ENCODE measurements around the gene GNPTG. TPM values are rescaled to one million over a fixed set of nuclear protein-coding genes. Genes with fewer than 3 reads are reported as not detected.

The GNPTG gene
- polyA plus RNA-seq, 1 experiment = 113 TPM

DNA sequence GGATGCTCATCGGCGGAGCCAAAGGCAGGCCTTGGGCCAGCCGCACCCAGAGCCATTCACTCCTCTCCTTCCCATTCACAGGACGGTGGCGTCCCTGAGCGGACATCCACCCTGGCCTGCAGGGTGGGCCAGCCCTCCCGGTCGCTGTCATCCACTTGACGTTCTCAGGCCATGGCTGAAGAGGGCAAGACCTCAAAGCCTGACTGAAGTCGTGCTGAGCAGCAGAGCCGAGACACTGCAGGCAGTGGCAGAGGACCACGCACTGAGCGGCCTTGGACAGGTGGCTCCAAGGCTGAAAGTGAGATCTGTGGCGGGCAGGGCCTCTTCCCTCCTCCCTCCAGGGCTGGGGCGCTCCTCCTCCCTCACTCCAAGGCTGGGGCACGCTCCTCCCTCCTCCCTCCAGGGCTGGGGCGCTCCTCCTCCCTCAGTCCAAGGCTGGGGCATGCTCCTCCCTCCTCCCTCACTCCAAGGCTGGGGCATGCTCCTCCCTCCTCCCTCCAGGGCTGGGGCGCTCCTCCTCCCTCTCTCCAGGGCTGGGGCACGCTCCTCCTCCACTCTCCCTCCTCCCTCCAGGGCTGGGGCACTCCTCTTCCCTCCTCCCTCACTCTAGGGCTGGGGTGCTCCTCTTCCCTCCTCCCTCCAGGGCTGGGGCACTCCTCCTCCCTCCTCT is 24.1 kb downstream of the GNPTG start:
- CTCF ChIA-PET = interaction anchor here (4.3 kb wide), 1 partner anchor 12 kb away, joined by 20 read pairs; no protein-coding TSS in a partner anchor
- H3K27me3 ChIP-seq (ENCODE audit: control insufficient read depth, insufficient read depth, low read length) = no peaks in the 10 kb centered on the region
- H3K4me3 ChIP-seq (ENCODE audit: low read depth, low read length) = no peak overlapping the region
- POLR2A ChIA-PET = no interaction called here
- DNase-seq (ENCODE audit: low read depth) = no peak
- H3K36me3 ChIP-seq (ENCODE audit: control insufficient read depth, insufficient read depth, low read length) = peaks cover 10% of the 10 kb centered on the region
- TF ChIP-seq, protein P1, sequence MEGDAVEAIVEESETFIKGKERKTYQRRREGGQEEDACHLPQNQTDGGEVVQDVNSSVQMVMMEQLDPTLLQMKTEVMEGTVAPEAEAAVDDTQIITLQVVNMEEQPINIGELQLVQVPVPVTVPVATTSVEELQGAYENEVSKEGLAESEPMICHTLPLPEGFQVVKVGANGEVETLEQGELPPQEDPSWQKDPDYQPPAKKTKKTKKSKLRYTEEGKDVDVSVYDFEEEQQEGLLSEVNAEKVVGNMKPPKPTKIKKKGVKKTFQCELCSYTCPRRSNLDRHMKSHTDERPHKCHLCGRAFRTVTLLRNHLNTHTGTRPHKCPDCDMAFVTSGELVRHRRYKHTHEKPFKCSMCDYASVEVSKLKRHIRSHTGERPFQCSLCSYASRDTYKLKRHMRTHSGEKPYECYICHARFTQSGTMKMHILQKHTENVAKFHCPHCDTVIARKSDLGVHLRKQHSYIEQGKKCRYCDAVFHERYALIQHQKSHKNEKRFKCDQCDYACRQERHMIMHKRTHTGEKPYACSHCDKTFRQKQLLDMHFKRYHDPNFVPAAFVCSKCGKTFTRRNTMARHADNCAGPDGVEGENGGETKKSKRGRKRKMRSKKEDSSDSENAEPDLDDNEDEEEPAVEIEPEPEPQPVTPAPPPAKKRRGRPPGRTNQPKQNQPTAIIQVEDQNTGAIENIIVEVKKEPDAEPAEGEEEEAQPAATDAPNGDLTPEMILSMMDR (IDR thresholded peaks at IDR 0.05; ENCODE audit: insufficient read depth, low read depth, low read length) = no peak

GRCh38 chr16:1377406-1378010 is 25.8 kb downstream of the GNPTG start:
- peaks cover 10% of the 10 kb centered on the region for H3K36me3 ChIP-seq (ENCODE audit: control insufficient read depth, insufficient read depth, low read length)
- CTCF ChIA-PET = interaction anchor here (0.7 to 4.3 kb wide), 3 partner anchors 9 to 16 kb away, joined by 4 to 20 read pairs (median 18); no protein-coding TSS in a partner anchor
- TF ChIP-seq, protein P1 (IDR thresholded peaks at IDR 0.05; ENCODE audit: insufficient read depth, low read depth, low read length) = no peak
- no peaks in the 10 kb centered on the region for H3K27me3 ChIP-seq (ENCODE audit: control insufficient read depth, insufficient read depth, low read length)
- POLR2A ChIA-PET = no interaction called here
- no peak for DNase-seq (ENCODE audit: low read depth)
- H3K4me3 ChIP-seq (ENCODE audit: low read depth, low read length) = no peak overlapping the region

DNA sequence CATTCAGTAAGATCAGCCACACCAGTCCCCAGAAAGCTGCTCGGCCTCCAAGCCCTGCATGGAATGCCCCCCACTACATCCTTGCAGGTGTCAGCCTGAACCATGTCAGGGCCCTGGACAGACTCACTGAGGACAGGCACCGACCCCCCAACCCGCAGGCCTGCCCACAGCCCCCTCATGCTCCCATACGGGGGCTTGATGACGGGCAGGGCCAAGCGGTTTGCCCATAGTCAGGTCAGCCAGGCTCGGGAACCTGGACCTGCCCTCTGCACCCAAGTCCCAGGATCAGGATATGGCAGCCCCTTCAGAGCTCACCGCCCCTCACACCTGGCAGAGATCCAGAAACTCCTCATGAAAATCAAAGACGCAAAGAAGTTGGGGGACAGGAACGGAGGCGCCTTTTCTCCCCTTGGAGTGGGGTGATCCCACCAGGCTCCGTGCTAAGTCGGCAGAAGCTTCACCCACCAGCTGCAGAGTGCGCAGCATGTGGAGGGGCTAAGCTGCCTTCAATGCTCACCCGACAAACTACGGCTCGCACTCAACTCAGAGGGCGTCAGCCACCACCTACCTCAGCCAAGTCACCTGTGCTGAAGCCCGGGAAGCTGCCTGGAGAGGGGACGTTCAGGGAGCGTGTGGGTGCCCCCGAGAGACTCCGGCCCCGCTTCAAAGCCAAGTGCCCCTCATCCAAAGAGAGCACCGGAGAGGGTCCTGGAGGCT is 26.5 kb downstream of the GNPTG start:
- no peak for DNase-seq (ENCODE audit: low read depth)
- TF ChIP-seq, protein P1 (IDR thresholded peaks at IDR 0.05; ENCODE audit: insufficient read depth, low read depth, low read length) = no peak

GRCh38 chr16:1378804-1379303 is 27.1 kb downstream of the GNPTG start:
- TF ChIP-seq, protein P1 (IDR thresholded peaks at IDR 0.05; ENCODE audit: insufficient read depth, low read depth, low read length) = no peak
- CTCF ChIA-PET = interaction anchor here (0.7 to 4.3 kb wide), 3 partner anchors 10 to 41 kb away, joined by 3 to 20 read pairs (median 18); no protein-coding TSS in a partner anchor

More for the DNA sequence above, 26.5 kb downstream of the GNPTG start:
- ChIA-PET CTCF (interaction anchor here (0.7 to 4.3 kb wide), 3 partner anchors 10 to 16 kb away, joined by 4 to 20 read pairs (median 18); no protein-coding TSS in a partner anchor), POLR2A (no interaction called here)
- peaks cover 11% of the 10 kb centered on the region for H3K36me3 ChIP-seq (ENCODE audit: control insufficient read depth, insufficient read depth, low read length)
- no peaks in the 10 kb centered on the region for H3K27me3 ChIP-seq (ENCODE audit: control insufficient read depth, insufficient read depth, low read length)
- no peak overlapping the region for H3K4me3 ChIP-seq (ENCODE audit: low read depth, low read length)

More at GRCh38 chr16:1378804-1379303, 27.1 kb downstream of the GNPTG start:
- DNase-seq (ENCODE audit: low read depth) = peak; percentile 31
- Histone ChIP-seq H3K27me3 (ENCODE audit: control insufficient read depth, insufficient read depth, low read length) (no peaks in the 10 kb centered on the region), H3K36me3 (ENCODE audit: control insufficient read depth, insufficient read depth, low read length) (peaks cover 16% of the 10 kb centered on the region), H3K4me3 (ENCODE audit: low read depth, low read length) (peak overlapping the region; percentile 49)
- POLR2A ChIA-PET = no interaction called here

All from BJ (cell line).